Measurements from ENCODE around the gene IL1R2.

- no peak for TF ChIP-seq CTCF (IDR thresholded peaks at IDR 0.05; ENCODE audit: low read depth, low read length, poor library complexity, severe bottlenecking)
- TF ChIP-seq EZH2phosphoT487 (IDR thresholded peaks at IDR 0.05; ENCODE audit: borderline replicate concordance, low read length) = no peak
Measured at GRCh38 chr2:102060047-102060446, 68.3 kb downstream of the IL1R2 start.
